ENCODE data around the gene KCNA5.

KCNA5 gene

DNA sequence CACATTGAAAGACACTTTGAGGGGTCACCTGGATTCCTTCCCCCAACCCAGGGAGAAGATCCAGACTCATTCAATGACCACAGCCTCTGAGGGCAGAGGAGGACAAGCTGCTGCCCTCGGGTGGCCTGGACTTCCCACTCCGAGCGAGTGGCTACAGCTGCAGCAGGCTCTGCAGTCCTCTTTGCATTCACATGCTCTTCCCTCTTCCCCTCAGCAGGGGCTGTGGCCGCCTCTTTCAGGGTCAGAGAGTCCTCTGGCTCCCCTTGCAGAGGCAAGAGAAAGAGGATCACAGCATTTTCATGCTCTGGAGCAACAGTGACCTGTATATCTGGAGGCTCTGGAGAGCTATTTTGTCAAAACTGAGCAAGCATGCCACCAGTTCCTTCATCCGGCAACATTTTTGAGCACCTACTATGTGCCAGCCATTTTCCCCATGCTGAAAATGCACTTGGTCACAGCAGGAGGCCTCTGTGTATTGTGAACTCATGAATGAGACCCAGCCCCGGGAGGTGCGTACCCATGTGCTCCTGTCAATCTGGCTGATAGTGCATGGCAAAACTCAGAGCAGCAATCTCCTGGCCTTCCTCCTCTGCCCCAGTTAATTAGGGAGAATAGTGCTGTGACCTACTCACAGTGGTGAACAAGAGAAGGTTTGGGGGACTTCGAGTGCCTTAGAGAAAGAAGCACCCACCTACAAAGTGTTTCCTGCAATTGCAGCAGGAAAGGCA lies 42.9 kb upstream of the KCNA5 start:
- no peak for DNase-seq (ENCODE audit: low spot score)
- TF ChIP-seq, protein P1, sequence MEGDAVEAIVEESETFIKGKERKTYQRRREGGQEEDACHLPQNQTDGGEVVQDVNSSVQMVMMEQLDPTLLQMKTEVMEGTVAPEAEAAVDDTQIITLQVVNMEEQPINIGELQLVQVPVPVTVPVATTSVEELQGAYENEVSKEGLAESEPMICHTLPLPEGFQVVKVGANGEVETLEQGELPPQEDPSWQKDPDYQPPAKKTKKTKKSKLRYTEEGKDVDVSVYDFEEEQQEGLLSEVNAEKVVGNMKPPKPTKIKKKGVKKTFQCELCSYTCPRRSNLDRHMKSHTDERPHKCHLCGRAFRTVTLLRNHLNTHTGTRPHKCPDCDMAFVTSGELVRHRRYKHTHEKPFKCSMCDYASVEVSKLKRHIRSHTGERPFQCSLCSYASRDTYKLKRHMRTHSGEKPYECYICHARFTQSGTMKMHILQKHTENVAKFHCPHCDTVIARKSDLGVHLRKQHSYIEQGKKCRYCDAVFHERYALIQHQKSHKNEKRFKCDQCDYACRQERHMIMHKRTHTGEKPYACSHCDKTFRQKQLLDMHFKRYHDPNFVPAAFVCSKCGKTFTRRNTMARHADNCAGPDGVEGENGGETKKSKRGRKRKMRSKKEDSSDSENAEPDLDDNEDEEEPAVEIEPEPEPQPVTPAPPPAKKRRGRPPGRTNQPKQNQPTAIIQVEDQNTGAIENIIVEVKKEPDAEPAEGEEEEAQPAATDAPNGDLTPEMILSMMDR (IDR thresholded peaks at IDR 0.05; ENCODE audit: poor library complexity, severe bottlenecking) = no peak
- no peak overlapping the region for H3K4me3 ChIP-seq (ENCODE audit: severe bottlenecking)

DNA sequence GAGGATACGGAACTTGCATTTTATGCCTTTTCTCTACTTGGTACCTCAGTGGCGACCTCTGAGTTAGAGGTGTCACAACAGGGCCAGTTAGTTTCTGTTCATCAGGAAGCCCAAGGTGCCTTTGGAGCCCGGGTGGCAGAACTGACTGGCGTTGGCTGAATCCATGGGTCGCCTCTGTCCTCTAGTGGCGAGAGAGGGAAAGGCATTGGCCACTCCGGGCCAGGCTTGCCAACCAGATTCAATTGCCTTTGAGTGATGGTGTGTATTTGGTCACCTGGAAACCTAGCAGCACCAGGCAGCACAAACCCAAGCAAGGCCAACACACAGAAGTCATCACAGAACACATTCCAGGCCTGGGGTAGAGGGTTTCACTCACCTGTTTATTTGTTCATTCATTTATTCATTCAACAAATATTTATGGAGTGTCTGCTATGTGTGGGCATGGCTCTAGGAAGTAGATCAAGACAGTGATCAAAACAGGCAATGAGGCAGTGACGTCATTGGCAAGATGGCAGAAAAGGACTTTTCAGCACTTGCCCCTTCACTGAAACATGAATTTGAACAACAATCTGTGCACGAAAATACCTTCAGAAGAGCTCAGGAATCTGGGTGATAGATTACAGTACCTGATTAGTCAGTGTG lies 40.5 kb upstream of the KCNA5 start:
- Histone ChIP-seq H3K4me1 (ENCODE audit: insufficient read depth, poor library complexity, severe bottlenecking) (no peaks in the 10 kb centered on the region), H3K4me3 (ENCODE audit: severe bottlenecking) (no peak overlapping the region), H3K9me3 (ENCODE audit: severe bottlenecking) (no peaks in the 10 kb centered on the region), H3K27me3 (ENCODE audit: insufficient read depth, poor library complexity, severe bottlenecking) (no peaks in the 10 kb centered on the region), H3K27ac (ENCODE audit: poor library complexity, severe bottlenecking) (no peak overlapping the region), H3K36me3 (ENCODE audit: low read depth) (no peaks in the 10 kb centered on the region)
- TF ChIP-seq, protein P1 (IDR thresholded peaks at IDR 0.05; ENCODE audit: poor library complexity, severe bottlenecking) = peak; percentile 88
- DNase-seq (ENCODE audit: low spot score) = no peak
- ATAC-seq (ENCODE audit: low read depth) = peak; percentile 81; the same call in 2 of the 3 replicates

More for the DNA sequence above, 42.9 kb upstream of the KCNA5 start:
- ATAC-seq (ENCODE audit: low read depth) = no peak
- no peaks in the 10 kb centered on the region for H3K4me1 ChIP-seq (ENCODE audit: insufficient read depth, poor library complexity, severe bottlenecking)
- no peaks in the 10 kb centered on the region for H3K27me3 ChIP-seq (ENCODE audit: insufficient read depth, poor library complexity, severe bottlenecking)
- H3K36me3 ChIP-seq (ENCODE audit: low read depth) = no peaks in the 10 kb centered on the region
- H3K27ac ChIP-seq (ENCODE audit: poor library complexity, severe bottlenecking) = no peak overlapping the region
- H3K9me3 ChIP-seq (ENCODE audit: severe bottlenecking) = no peaks in the 10 kb centered on the region

DNA sequence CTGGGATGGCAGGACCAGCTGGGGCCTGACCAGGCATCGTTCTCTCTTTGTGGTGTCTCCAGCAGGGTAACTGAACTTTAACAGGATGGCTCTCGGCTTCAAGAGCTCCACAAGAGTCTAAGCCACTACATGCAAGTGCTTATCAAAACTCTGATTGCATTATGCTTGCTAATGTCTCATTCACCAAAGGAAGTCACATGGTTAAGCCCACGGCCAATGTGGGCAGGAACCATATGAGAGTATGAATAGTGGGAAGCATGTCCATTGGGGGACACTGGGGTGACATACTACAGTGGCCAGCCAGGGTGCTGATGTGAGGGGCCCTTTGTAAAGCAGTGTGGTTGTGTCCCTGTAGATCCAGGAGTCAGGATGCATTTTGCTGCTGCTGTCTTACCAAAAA lies 35.0 kb upstream of the KCNA5 start:
- Histone ChIP-seq H3K4me1 (ENCODE audit: insufficient read depth, poor library complexity, severe bottlenecking) (no peaks in the 10 kb centered on the region), H3K4me3 (ENCODE audit: severe bottlenecking) (no peak overlapping the region), H3K27ac (ENCODE audit: poor library complexity, severe bottlenecking) (no peak overlapping the region), H3K27me3 (ENCODE audit: insufficient read depth, poor library complexity, severe bottlenecking) (peaks cover 10% of the 10 kb centered on the region), H3K9me3 (ENCODE audit: severe bottlenecking) (peaks cover 1% of the 10 kb centered on the region), H3K36me3 (ENCODE audit: low read depth) (no peaks in the 10 kb centered on the region)
- DNase-seq (ENCODE audit: low spot score) (no peak), ATAC-seq (ENCODE audit: low read depth) (no peak)
- TF ChIP-seq, protein P1 (IDR thresholded peaks at IDR 0.05; ENCODE audit: poor library complexity, severe bottlenecking) = no peak

GRCh38 chr12:5010151-5010550 lies 33.5 kb upstream of the KCNA5 start:
- no peaks in the 10 kb centered on the region for H3K36me3 ChIP-seq (ENCODE audit: low read depth)
- TF ChIP-seq, protein P1 (IDR thresholded peaks at IDR 0.05; ENCODE audit: poor library complexity, severe bottlenecking) = no peak
- no peak for DNase-seq (ENCODE audit: low spot score)
- no peak for ATAC-seq (ENCODE audit: low read depth)
- H3K27ac ChIP-seq (ENCODE audit: poor library complexity, severe bottlenecking) = no peak overlapping the region
- no peak overlapping the region for H3K4me3 ChIP-seq (ENCODE audit: severe bottlenecking)
- H3K9me3 ChIP-seq (ENCODE audit: severe bottlenecking) = peaks cover 1% of the 10 kb centered on the region
- no peaks in the 10 kb centered on the region for H3K4me1 ChIP-seq (ENCODE audit: insufficient read depth, poor library complexity, severe bottlenecking)
- peaks cover 10% of the 10 kb centered on the region for H3K27me3 ChIP-seq (ENCODE audit: insufficient read depth, poor library complexity, severe bottlenecking)

GRCh38 chr12:5012337-5012736 lies 31.3 kb upstream of the KCNA5 start:
- Histone ChIP-seq H3K4me1 (ENCODE audit: insufficient read depth, poor library complexity, severe bottlenecking) (no peaks in the 10 kb centered on the region), H3K9me3 (ENCODE audit: severe bottlenecking) (peaks cover 1% of the 10 kb centered on the region), H3K27ac (ENCODE audit: poor library complexity, severe bottlenecking) (no peak overlapping the region), H3K36me3 (ENCODE audit: low read depth) (no peaks in the 10 kb centered on the region), H3K4me3 (ENCODE audit: severe bottlenecking) (no peak overlapping the region), H3K27me3 (ENCODE audit: insufficient read depth, poor library complexity, severe bottlenecking) (peaks cover 10% of the 10 kb centered on the region)
- ATAC-seq (ENCODE audit: low read depth) = no peak
- DNase-seq (ENCODE audit: low spot score) = peak; percentile 14
- TF ChIP-seq, protein P1 (IDR thresholded peaks at IDR 0.05; ENCODE audit: poor library complexity, severe bottlenecking) = no peak

All from RWPE2 (cell line).